Gastrocnemius medialis (tissue), 4 donors: ENCODE measurements around the gene UNC13B. TPM values are rescaled to one million over a fixed set of nuclear protein-coding genes. Genes with fewer than 3 reads are reported as not detected.

Experiments used
- ATAC-seq, 2 donors: fragments of 150-250 bp; one replicate each; pipeline ENCODE4 v1.9.1; 2016
- DNase-seq, 2 donors: peaks; one replicate each; pipeline ENCODE4 v3.0.0-alpha.2; 2019
- H3K27ac ChIP-seq, 4 donors: fragments of 200-600 bp; sonication (generic); 1 replicate in 1 of 4; 2 replicates in 3 of 4; pipeline ENCODE4 v1.5.1; 2016 to 2018; ENCODE audit warnings: mild to moderate bottlenecking in 2 of 4, moderate library complexity in 1 of 4
- H3K27me3 ChIP-seq, 3 donors: fragments of 200-600 bp; sonication (generic) in 2 of 3; 1 replicate in 1 of 3; 2 replicates in 2 of 3; pipeline versions ENCODE4 v1.5.1 to v1.6.0; 2016 to 2019; ENCODE audit warnings: mild to moderate bottlenecking in 1 of 3, moderate library complexity in 1 of 3
- H3K36me3 ChIP-seq, 2 donors: fragments of 200-600 bp; sonication (generic) in 1 of 2; one replicate each; pipeline ENCODE4 v1.5.1; 2017 to 2018
- H3K4me1 ChIP-seq, 2 donors: fragments of 200-600 bp; sonication (generic) in 1 of 2; one replicate each; pipeline ENCODE4 v1.5.1; 2016 to 2017; ENCODE audit warnings: mild to moderate bottlenecking in 2 of 2
- H3K4me3 ChIP-seq, 4 donors: fragments of 200-600 bp; sonication (generic) in 3 of 4; 1 replicate in 1 of 4; 2 replicates in 3 of 4; pipeline ENCODE4 v1.5.1; 2016 to 2019; ENCODE audit warnings: mild to moderate bottlenecking in 2 of 4
- H3K9me3 ChIP-seq, 3 donors: fragments of 200-600 bp; sonication (generic) in 2 of 3; 1 replicate in 1 of 3; 2 replicates in 2 of 3; pipeline ENCODE4 v1.5.1; 2016 to 2019
- POLR2A ChIP-seq, 2 donors: fragments of 450-650 bp; IDR thresholded peaks; one replicate each; pipeline ENCODE4 v1.6.1; 2017; ENCODE audit warnings: antibody characterized with exemption in 2 of 2, mild to moderate bottlenecking in 2 of 2, moderate library complexity in 2 of 2
- in situ Hi-C, 4 donors: fragments of 200-750 bp; cut with MboI; loops; one replicate each; pipeline versions ENCODE4 v1.15.0 to v1.8.0; 2017; ENCODE audit warnings: low sequenced_read_pairs in 4 of 4
- intact Hi-C: fragments of 100-400 bp; cut with DNase I; formaldehyde crosslinking; loops from one replicate; pipeline ENCODE4 v1.15.1; 2023; ENCODE audit warnings: low total_unique reads
- total RNA-seq, 4 donors: library from RNA; depleted of rRNA; stranded (reverse); fragments of >200 nt; gene quantifications; one replicate each; pipeline versions ENCODE4 v1.1.0 to v1.2.3, GENCODE V29; 2016
- TF ChIP-seq, protein P1 (sequence below), 5 experiments: fragments of 450-650 bp in 3 of 5; fragments of 200-600 bp in 2 of 5; sonication (generic) in 2 of 5; IDR thresholded peaks in 4 of 5; conservative IDR thresholded peaks in 1 of 5; 1 replicate in 4 of 5; 2 replicates in 1 of 5; pipeline ENCODE4 v1.5.1; 2016 to 2019; ENCODE audit warnings: antibody characterized with exemption in 5 of 5, mild to moderate bottlenecking in 3 of 5, moderate library complexity in 3 of 5

Gene UNC13B
- total RNA-seq, 4 donors from 2014 or later, result 7.5 to 17.5 (median 13.1) TPM

DNA sequence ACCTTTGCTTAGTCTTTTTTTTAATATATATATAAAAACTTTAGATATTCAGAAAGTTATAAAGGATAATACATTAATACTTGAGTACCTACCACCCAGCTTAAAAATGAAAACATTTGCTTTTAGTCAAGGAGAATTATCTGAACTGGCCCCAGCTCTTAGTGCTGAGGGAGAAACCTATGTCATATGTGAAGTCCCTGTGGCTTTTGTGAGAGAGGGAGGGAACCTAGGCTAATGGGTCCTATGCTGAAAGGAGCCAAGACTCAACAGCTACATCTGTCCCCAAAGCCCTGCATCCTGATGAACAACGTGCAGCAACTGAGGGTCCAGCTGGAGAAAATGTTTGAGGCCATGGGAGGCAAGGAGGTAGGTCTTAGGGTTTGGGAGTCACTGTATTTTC lies 236.1 kb downstream of the UNC13B start:
- no peak for ATAC-seq
- Histone ChIP-seq H3K36me3 (peaks cover 0 to 80% of the 10 kb centered on the region in 2 donors), H3K4me1 (no peaks in the 10 kb centered on the region), H3K27me3 (no peaks in the 10 kb centered on the region), H3K4me3 (no peak overlapping the region), H3K27ac (no peak overlapping the region), H3K9me3 (no peaks in the 10 kb centered on the region)
- intact Hi-C loops, result no loop called here
- DNase-seq, result no peak
- TF ChIP-seq, protein P1, sequence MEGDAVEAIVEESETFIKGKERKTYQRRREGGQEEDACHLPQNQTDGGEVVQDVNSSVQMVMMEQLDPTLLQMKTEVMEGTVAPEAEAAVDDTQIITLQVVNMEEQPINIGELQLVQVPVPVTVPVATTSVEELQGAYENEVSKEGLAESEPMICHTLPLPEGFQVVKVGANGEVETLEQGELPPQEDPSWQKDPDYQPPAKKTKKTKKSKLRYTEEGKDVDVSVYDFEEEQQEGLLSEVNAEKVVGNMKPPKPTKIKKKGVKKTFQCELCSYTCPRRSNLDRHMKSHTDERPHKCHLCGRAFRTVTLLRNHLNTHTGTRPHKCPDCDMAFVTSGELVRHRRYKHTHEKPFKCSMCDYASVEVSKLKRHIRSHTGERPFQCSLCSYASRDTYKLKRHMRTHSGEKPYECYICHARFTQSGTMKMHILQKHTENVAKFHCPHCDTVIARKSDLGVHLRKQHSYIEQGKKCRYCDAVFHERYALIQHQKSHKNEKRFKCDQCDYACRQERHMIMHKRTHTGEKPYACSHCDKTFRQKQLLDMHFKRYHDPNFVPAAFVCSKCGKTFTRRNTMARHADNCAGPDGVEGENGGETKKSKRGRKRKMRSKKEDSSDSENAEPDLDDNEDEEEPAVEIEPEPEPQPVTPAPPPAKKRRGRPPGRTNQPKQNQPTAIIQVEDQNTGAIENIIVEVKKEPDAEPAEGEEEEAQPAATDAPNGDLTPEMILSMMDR (IDR thresholded peaks at IDR 0.05 in 4 of 5, conservative IDR thresholded peaks at IDR 0.05 in 1 of 5), result no peak
- in situ Hi-C loops, result no loop called here

DNA sequence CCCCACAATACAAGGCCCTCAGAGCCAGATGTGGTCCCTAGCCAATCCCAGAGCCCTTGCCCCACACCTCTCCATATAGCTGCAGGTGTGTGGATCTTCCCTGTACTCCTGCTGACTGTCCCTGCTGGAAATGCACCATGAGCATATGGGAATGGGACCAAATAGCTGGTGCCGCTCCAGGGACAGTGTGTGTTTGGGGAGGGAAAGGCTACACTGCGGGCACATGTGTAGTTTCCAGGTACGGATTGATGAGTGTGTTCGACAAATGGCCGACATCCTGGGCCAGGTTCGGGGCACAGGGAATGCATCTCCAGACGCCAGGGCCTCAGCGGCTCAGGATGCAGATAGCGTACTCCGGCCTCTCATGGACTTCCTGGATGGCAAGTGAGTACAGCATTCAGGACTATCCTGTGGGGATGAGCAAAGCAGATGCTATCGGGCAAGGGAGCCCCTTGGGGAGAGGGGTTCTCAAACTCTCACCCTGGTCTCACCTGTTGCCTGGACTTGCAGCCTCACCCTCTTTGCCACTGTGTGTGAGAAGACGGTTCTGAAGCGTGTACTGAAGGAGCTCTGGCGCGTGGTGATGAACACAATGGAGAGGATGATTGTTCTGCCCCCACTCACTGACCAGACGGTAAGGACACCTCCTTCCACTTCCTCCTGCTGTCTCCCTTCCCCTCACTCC lies 237.0 kb downstream of the UNC13B start:
- Histone ChIP-seq H3K4me3 (no peak overlapping the region), H3K4me1 (no peaks in the 10 kb centered on the region), H3K36me3 (peaks cover 0 to 88% of the 10 kb centered on the region in 2 donors), H3K27ac (no peak overlapping the region), H3K27me3 (no peaks in the 10 kb centered on the region), H3K9me3 (no peaks in the 10 kb centered on the region)
- intact Hi-C loops, result no loop called here
- in situ Hi-C loops, result no loop called here
- DNase-seq (no peak), ATAC-seq (no peak)
- TF ChIP-seq, protein P1 (IDR thresholded peaks at IDR 0.05 in 4 of 5, conservative IDR thresholded peaks at IDR 0.05 in 1 of 5), result no peak
- no peak for TF ChIP-seq POLR2A (IDR thresholded peaks at IDR 0.05)

DNA sequence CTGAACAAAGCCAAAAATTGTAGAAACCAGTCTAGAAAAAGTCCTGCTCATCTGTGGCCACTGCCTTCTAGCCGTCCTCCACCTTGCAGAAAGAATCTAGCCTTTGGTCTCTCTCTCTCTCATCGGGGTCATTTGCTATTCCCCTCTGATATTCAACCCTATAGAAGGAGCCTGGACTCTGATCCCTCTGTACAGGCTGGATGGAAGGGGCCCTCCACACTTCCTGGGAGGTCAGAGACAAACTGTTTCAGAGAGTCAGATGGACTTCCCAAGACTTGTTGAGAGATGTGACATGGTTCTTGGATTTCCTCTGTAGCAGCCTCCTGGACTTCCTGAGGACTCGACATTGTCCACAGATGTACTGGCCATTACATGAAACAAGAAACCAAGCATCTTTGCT lies 243.1 kb downstream of the UNC13B start:
- no peak for DNase-seq
- in situ Hi-C loops, result no loop called here
- H3K4me3 ChIP-seq, result no peak overlapping the region
- TF ChIP-seq POLR2A (IDR thresholded peaks at IDR 0.05), result no peak
- TF ChIP-seq, protein P1 (IDR thresholded peaks at IDR 0.05 in 4 of 5, conservative IDR thresholded peaks at IDR 0.05 in 1 of 5), result no peak
- H3K27ac ChIP-seq, result no peak overlapping the region
- no peaks in the 10 kb centered on the region for H3K27me3 ChIP-seq
- H3K4me1 ChIP-seq, result no peaks in the 10 kb centered on the region
- intact Hi-C loops, result no loop called here
- no peaks in the 10 kb centered on the region for H3K9me3 ChIP-seq
- ATAC-seq, result no peak
- peaks cover 0 to 48% of the 10 kb centered on the region in 2 donors for H3K36me3 ChIP-seq

DNA sequence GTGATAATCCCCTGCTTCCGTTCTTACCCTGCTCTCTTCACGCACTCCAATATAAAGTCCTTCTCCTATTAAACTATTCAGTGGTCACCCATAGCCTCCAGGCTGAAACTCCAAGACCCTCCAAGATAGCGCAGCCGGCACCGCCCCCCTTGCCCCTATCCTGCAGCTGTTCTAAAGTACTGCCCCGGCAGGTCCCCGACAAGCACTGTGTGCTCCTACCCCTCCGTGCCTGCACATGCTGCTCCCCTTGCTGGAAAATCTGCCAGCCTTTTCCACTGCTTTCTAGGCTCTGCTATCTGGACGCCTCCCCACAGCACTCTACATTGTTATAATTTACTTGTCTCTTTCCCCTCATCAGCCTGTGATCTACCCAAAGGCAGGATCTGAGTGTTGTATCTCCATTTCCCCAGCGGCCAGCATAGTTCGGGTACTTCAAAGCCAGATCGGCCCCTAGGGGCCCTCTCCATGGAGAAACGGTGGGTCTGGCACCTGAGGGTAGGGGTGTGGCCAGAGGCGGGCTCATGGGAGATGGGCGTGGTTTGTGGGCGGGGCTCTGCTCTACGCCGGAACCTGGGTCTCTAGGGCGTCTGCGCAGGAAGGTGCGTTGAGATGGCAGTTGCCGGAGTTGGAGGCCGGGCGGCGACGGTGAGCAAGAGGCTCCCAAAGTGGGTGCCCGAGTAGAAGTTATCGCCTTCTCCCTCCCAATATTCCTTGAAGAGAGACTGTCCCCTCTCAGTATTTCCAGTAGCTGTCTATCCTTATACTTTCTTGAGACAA lies 244.6 kb downstream of the UNC13B start:
- peak in 1 of 2 donors; percentile 20 for DNase-seq
- intact Hi-C loops, result no loop called here

More for the DNA sequence above, 244.6 kb downstream of the UNC13B start:
- in situ Hi-C loops, result no loop called here
- H3K9me3 ChIP-seq, result no peaks in the 10 kb centered on the region
- H3K27me3 ChIP-seq, result no peaks in the 10 kb centered on the region
- H3K27ac ChIP-seq, result no peak overlapping the region
- no peak for TF ChIP-seq POLR2A (IDR thresholded peaks at IDR 0.05)
- TF ChIP-seq, protein P1 (IDR thresholded peaks at IDR 0.05 in 4 of 5, conservative IDR thresholded peaks at IDR 0.05 in 1 of 5), result no peak
- ATAC-seq, result no peak
- no peak overlapping the region for H3K4me3 ChIP-seq
- H3K36me3 ChIP-seq, result peaks cover 0 to 34% of the 10 kb centered on the region in 2 donors
- no peaks in the 10 kb centered on the region for H3K4me1 ChIP-seq
